Measurements from ENCODE around the gene REXO4. TPM values are rescaled to one million over a fixed set of nuclear protein-coding genes. Genes with fewer than 3 reads are reported as not detected.

The REXO4 gene
- total and polyA plus RNA-seq, 2 of the 13 experiments (the other 11 are each of a cell fraction or from before 2014, with no cell fraction given): 18.5 to 30.4 TPM

GRCh38 chr9:133375116-133375723 is 42.6 kb downstream of the REXO4 start (continued):
- no peak for TF ChIP-seq ZNF616 (CRISPR knock-in tag; IDR thresholded peaks at IDR 0.05; ENCODE audit: low read depth)
- TF ChIP-seq HOMEZ (CRISPR knock-in tag; IDR thresholded peaks at IDR 0.05; ENCODE audit: low read depth): no peak; the same call in 1 of the 2 replicates
- no peak for TF ChIP-seq RBAK (CRISPR knock-in tag; IDR thresholded peaks at IDR 0.05)
- no peak for TF ChIP-seq ZNF292 (CRISPR knock-in tag; IDR thresholded peaks at IDR 0.05; ENCODE audit: borderline replicate concordance, low read depth)
- no peak for TF ChIP-seq ETV6 (CRISPR knock-in tag; conservative IDR thresholded peaks at IDR 0.05)
- no peak for TF ChIP-seq ZC3H13 (CRISPR knock-in tag; IDR thresholded peaks at IDR 0.05)
- TF ChIP-seq MYNN (CRISPR knock-in tag; IDR thresholded peaks at IDR 0.05; ENCODE audit: low read depth): no peak
- no peak for TF ChIP-seq HNF1B (CRISPR knock-in tag; IDR thresholded peaks at IDR 0.05)
- TF ChIP-seq FOXO1 (CRISPR knock-in tag; IDR thresholded peaks at IDR 0.05): peak; percentile 31; the same call in 1 of the 2 replicates
- TF ChIP-seq SNAPC2 (CRISPR knock-in tag; IDR thresholded peaks at IDR 0.05): no peak
- no peak for TF ChIP-seq ZNF550 (CRISPR knock-in tag; IDR thresholded peaks at IDR 0.05; ENCODE audit: borderline replicate concordance)
- TF ChIP-seq RCOR2 (CRISPR knock-in tag; IDR thresholded peaks at IDR 0.05): no peak
- TF ChIP-seq NFE2L1 (CRISPR knock-in tag; IDR thresholded peaks at IDR 0.05; ENCODE audit: borderline replicate concordance): no peak
- peak; percentile 32; the same call in 1 of the 2 replicates for TF ChIP-seq TBX2 (CRISPR knock-in tag; IDR thresholded peaks at IDR 0.05; ENCODE audit: borderline replicate concordance)
- TF ChIP-seq SALL2 (CRISPR knock-in tag; IDR thresholded peaks at IDR 0.05): no peak
- no peak for TF ChIP-seq CHCHD3 (CRISPR knock-in tag; IDR thresholded peaks at IDR 0.05)
- no peak for TF ChIP-seq ZNF354B (CRISPR knock-in tag; IDR thresholded peaks at IDR 0.05)
- no peak for TF ChIP-seq CBX1 (IDR thresholded peaks at IDR 0.05; ENCODE audit: low read depth)
- TF ChIP-seq SPEN (CRISPR knock-in tag; IDR thresholded peaks at IDR 0.05; ENCODE audit: low read depth): no peak
- no peak for TF ChIP-seq CBX5 (CRISPR knock-in tag; IDR thresholded peaks at IDR 0.05; ENCODE audit: borderline replicate concordance)
- no peak for TF ChIP-seq ZNF136 (CRISPR knock-in tag; IDR thresholded peaks at IDR 0.05; ENCODE audit: low read depth)
- no peak for TF ChIP-seq RNF2 (conservative IDR thresholded peaks at IDR 0.05; ENCODE audit: low read depth)
- no peak for TF ChIP-seq DRAP1 (CRISPR knock-in tag; IDR thresholded peaks at IDR 0.05)
- TF ChIP-seq SRSF1 (optimal IDR thresholded peaks at IDR 0.05; ENCODE audit: low read depth, low read length): no peak
- TF ChIP-seq IRF2 (CRISPR knock-in tag; IDR thresholded peaks at IDR 0.05): no peak
